Ascending aorta (tissue), 2 donors: ENCODE data around the gene NOX3. TPM values are rescaled to one million over a fixed set of nuclear protein-coding genes. Genes with fewer than 3 reads are reported as not detected.

Experiments used
- DNase-seq, 2 donors: peaks; one replicate each; pipeline ENCODE4 v3.0.0-alpha.2; 2019; ENCODE audit warnings: low spot score in 2 of 2
- H3K27ac ChIP-seq, 2 donors: fragments of 200-600 bp; sonication (generic); one replicate each; pipeline ENCODE4 v1.5.1; 2016 to 2017; ENCODE audit warnings: mild to moderate bottlenecking in 1 of 2
- H3K27me3 ChIP-seq: fragments of 200-600 bp; sonication (generic); one replicate; pipeline ENCODE4 v1.5.1; 2017
- H3K36me3 ChIP-seq, 2 donors: fragments of 200-600 bp; sonication (generic); one replicate each; pipeline ENCODE4 v1.5.1; 2016
- H3K4me1 ChIP-seq, 2 donors: fragments of 200-600 bp; sonication (generic); one replicate each; pipeline ENCODE4 v1.5.1; 2016 to 2017; ENCODE audit warnings: mild to moderate bottlenecking in 1 of 2
- H3K4me3 ChIP-seq, 2 donors: fragments of 200-600 bp; sonication (generic); one replicate each; pipeline ENCODE4 v1.5.1; 2016 to 2017; ENCODE audit warnings: mild to moderate bottlenecking in 1 of 2
- H3K9me3 ChIP-seq, 2 donors: fragments of 200-600 bp; sonication (generic); one replicate each; pipeline ENCODE4 v1.5.1; 2016
- intact Hi-C: fragments of 100-400 bp; cut with DNase I; formaldehyde crosslinking; loops from one replicate; pipeline ENCODE4 v1.15.1; 2023
- total RNA-seq: library from RNA; depleted of rRNA; stranded (reverse); fragments of >200 nt; gene quantifications from one replicate; pipeline ENCODE4 v1.1.0, GENCODE V29; 2016
- TF ChIP-seq, protein P1 (sequence below), 3 experiments: fragments of 200-600 bp in 2 of 3; fragments of 450-650 bp in 1 of 3; sonication (generic) in 2 of 3; IDR thresholded peaks; one replicate each; pipeline ENCODE4 v1.5.1; 2016 to 2019; ENCODE audit warnings: antibody characterized with exemption in 3 of 3, mild to moderate bottlenecking in 1 of 3, moderate library complexity in 1 of 3

NOX3 gene
- total RNA-seq, 1 donor from 2014 or later, result not detected

DNA sequence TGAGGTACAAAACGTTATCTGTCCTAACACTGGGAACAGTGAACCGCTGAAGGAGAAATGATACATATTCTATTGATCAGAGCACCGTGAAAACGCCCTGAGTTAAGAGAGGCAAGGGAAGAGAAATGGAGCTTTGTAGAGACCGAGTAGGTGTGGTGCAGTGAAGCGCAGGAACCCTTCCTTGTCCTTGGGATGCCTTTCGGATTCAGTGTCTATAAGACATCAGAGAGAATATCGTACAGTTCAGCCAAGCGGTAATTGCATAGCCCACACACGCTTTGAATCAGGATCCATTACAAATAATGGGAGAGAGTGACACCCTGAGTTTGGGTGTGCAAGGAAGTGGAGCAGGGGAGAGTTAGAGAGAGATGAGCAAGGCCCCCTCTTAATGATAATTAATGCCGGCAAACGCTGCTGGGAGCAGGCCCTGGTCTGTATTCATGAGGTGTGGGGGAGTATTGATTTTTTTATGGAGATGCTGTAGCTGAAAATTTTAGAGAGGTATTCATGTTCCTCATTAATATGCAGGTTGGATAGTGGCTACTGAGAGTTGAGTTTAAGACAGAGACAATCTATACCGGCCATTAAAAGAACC lies 20.7 kb downstream of the NOX3 start:
- peaks cover 0 to 2% of the 10 kb centered on the region in 2 donors for H3K4me1 ChIP-seq
- no peaks in the 10 kb centered on the region for H3K9me3 ChIP-seq
- TF ChIP-seq, protein P1, sequence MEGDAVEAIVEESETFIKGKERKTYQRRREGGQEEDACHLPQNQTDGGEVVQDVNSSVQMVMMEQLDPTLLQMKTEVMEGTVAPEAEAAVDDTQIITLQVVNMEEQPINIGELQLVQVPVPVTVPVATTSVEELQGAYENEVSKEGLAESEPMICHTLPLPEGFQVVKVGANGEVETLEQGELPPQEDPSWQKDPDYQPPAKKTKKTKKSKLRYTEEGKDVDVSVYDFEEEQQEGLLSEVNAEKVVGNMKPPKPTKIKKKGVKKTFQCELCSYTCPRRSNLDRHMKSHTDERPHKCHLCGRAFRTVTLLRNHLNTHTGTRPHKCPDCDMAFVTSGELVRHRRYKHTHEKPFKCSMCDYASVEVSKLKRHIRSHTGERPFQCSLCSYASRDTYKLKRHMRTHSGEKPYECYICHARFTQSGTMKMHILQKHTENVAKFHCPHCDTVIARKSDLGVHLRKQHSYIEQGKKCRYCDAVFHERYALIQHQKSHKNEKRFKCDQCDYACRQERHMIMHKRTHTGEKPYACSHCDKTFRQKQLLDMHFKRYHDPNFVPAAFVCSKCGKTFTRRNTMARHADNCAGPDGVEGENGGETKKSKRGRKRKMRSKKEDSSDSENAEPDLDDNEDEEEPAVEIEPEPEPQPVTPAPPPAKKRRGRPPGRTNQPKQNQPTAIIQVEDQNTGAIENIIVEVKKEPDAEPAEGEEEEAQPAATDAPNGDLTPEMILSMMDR (IDR thresholded peaks at IDR 0.05), result no peak
- no peaks in the 10 kb centered on the region for H3K36me3 ChIP-seq
- intact Hi-C loops, result no loop called here
- H3K27me3 ChIP-seq, result no peaks in the 10 kb centered on the region
- no peak overlapping the region for H3K4me3 ChIP-seq
- DNase-seq, result no peak
- H3K27ac ChIP-seq, result no peak overlapping the region

DNA sequence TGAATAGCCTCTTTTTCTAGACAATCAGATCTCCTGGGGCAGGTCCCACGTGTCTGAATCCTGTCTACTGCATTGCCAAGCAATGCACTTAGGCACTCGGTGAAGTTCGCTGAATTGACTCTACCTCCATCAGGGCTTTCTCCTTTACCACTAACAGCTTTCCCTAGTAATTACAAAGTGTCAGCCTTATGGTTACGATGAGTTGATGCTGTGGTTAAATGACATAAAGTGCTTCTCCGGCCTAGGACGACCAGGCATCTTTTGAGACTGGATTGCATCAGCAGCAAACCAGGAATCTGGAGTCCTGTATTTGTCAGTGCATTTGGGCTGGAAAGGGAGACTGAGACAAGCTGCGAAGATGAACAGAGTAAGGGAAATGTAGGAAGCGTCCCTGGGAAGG lies 21.5 kb downstream of the NOX3 start:
- H3K36me3 ChIP-seq, result no peaks in the 10 kb centered on the region
- no peaks in the 10 kb centered on the region for H3K9me3 ChIP-seq
- no peak for DNase-seq
- peaks cover 0 to 2% of the 10 kb centered on the region in 2 donors for H3K4me1 ChIP-seq
- TF ChIP-seq, protein P1 (IDR thresholded peaks at IDR 0.05), result no peak
- no peak overlapping the region for H3K27ac ChIP-seq
- no peaks in the 10 kb centered on the region for H3K27me3 ChIP-seq
- intact Hi-C loops, result no loop called here
- no peak overlapping the region for H3K4me3 ChIP-seq

DNA sequence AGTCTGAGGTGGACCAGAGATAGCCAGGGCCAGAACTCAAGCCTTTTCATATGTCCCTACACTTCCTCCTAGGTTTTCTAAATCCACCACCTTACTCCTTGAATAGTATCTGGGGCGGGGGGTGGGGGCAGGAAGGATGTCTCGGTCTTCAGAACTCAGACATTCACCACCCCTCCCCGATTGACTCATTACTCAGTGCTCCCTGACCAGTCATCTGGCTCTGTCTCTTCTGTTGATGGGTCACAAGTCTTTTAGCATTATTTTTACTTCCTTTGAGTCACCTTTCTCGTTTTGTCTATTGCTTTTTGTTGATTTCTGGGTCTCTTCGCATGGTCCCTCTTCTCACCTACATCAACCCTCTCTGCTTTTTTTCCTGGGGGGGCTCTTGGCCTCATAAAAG lies 23.3 kb downstream of the NOX3 start:
- TF ChIP-seq, protein P1 (IDR thresholded peaks at IDR 0.05), result no peak
- Histone ChIP-seq H3K4me1 (no peaks in the 10 kb centered on the region), H3K36me3 (no peaks in the 10 kb centered on the region), H3K27me3 (no peaks in the 10 kb centered on the region), H3K9me3 (no peaks in the 10 kb centered on the region), H3K4me3 (no peak overlapping the region), H3K27ac (no peak overlapping the region)
- DNase-seq, result no peak
- intact Hi-C loops, result no loop called here

DNA sequence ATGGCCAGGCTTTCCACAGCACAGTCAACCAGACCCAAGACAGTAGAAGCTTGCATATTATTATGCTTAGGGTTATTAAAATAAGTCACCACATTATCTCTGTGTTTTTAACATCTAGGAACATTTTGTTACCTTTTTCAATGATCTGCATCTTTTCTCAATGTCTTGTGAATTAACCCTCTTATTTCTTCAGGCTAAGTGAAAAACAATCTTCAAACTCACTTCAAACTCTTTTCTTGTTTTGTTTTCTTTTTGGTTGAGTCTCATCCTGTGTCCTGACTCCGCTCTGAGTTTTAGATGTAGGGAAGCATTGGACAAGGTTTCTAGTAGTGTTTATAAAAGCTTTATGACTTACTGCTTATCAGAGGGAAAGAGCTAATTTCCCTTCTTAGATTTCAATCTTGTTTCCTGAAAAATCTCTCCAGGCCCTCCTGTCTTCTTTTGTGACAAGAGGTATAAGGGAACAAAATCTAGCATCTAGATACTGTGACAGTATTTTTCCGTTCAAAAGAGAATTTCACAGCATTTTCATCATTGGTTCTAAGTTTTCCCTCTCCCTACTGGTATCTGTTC lies 26.2 kb downstream of the NOX3 start:
- Histone ChIP-seq H3K4me3 (no peak overlapping the region), H3K36me3 (no peaks in the 10 kb centered on the region), H3K27ac (no peak overlapping the region), H3K4me1 (no peaks in the 10 kb centered on the region), H3K27me3 (no peaks in the 10 kb centered on the region), H3K9me3 (no peaks in the 10 kb centered on the region)
- no peak for DNase-seq
- TF ChIP-seq, protein P1 (IDR thresholded peaks at IDR 0.05), result no peak
- intact Hi-C loops, result no loop called here

DNA sequence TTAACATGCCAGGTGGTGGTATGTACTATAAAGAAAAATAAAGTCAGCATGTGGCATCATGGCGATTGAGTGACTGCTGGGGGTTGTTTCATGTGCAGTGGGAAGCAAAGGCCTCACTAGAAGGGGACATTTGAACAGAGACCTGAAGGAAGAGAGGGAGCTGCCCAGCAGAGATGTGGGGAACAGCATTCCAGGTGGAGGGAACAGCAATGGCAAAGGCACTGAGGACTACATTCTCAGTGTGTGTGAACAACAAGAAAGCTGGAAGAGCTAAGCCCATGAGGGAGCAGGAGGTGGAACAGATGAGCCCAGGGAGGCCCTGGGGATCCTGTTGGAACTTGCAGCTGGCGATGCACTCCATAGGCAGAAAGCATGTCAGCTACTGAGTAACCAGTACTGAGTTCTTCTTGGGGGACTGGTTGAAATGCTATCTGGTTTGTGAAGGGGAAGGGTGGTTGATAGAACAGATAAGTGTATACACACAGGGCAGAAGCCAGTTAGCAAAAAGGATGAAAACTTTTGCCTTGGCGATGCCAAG lies 29.2 kb downstream of the NOX3 start:
- intact Hi-C loops, result no loop called here
- TF ChIP-seq, protein P1 (IDR thresholded peaks at IDR 0.05), result no peak
- Histone ChIP-seq H3K4me1 (no peaks in the 10 kb centered on the region), H3K9me3 (no peaks in the 10 kb centered on the region), H3K27me3 (no peaks in the 10 kb centered on the region), H3K27ac (no peak overlapping the region), H3K36me3 (no peaks in the 10 kb centered on the region), H3K4me3 (no peak overlapping the region)
- DNase-seq, result no peak
